ENCODE results near the gene WDFY2.

Gene WDFY2

DNA sequence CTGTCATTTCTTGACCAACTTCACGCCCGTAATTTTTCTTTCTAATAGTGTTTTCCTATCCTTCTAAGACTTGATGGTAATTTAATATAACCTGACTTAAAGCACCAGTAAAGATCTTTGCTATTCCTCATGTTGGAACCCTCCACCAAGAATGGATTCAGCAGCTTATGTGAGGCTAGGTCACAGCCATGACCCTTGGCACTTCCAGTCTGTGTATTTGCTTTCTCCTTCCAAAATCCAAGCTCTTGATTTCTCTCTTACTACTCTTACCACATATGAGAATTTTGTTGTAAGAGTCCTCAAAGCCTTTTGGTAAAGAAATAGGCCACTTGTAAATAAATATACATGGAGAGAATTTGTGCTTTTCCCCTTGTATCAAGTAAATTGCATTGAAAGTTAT lies 158.3 kb downstream of the WDFY2 start:
- no peak for DNase-seq

DNA sequence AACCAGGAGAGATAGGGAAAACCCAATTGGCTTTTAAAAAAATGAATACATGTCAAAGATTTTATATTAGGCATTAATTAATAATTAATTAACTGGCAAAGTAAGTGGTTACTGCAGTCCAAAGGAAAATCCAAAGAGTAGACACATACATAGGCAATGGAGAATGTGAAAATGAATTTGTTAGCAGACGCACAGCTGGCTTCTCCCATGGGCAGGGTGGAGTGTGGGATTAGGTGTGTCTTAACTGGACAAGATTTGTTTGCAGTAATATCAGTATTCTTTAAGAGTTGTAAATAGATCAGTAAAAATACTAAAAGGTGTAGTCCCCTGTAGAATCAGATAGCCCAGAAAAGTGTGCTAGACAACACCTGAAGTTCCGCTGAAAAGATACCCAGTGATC lies 161.0 kb downstream of the WDFY2 start:
- no peak for DNase-seq

GRCh38 chr13:51746802-51747201 lies 162.5 kb downstream of the WDFY2 start:
- DNase-seq = no peak

- DNase-seq = no peak
These were observed 163.5 kb downstream of the WDFY2 start for GRCh38 chr13:51747438-51748434.

GRCh38 chr13:51756651-51757050 lies 172.4 kb downstream of the WDFY2 start:
- DNase-seq = no peak

- no peak for DNase-seq
These were observed 174.4 kb downstream of the WDFY2 start for GRCh38 chr13:51758691-51759090.

- DNase-seq = peak; percentile 33
These were observed 175.0 kb downstream of the WDFY2 start for GRCh38 chr13:51759240-51759639.

- no peak for DNase-seq
These were observed 176.3 kb downstream of the WDFY2 start for GRCh38 chr13:51760592-51760991.

- peak; percentile 21 for DNase-seq
These were observed 177.5 kb downstream of the WDFY2 start for GRCh38 chr13:51761643-51762350.

- no peak for DNase-seq
These were observed 179.2 kb downstream of the WDFY2 start for GRCh38 chr13:51763486-51763885.

GRCh38 chr13:51764184-51765141 lies 180.2 kb downstream of the WDFY2 start:
- DNase-seq = peak; percentile 39

DNA sequence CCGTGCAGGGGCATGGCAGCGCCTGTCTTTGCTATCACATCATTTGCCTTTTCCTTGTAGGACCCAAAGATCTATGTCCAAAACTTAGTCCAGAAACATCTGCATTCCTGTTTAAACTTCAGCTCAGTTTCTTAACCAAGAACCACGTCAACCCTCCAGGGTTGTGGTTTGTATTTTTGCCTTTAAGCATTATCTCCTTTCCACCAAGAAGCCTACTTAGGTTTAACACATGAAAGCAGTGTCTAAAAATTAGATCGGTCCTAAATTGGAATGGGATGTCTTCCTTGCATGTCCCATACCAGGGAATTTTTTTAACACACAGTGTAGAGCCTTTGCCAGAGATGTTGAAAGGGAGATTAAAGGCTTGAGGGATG lies 180.9 kb downstream of the WDFY2 start:
- DNase-seq = no peak

DNA sequence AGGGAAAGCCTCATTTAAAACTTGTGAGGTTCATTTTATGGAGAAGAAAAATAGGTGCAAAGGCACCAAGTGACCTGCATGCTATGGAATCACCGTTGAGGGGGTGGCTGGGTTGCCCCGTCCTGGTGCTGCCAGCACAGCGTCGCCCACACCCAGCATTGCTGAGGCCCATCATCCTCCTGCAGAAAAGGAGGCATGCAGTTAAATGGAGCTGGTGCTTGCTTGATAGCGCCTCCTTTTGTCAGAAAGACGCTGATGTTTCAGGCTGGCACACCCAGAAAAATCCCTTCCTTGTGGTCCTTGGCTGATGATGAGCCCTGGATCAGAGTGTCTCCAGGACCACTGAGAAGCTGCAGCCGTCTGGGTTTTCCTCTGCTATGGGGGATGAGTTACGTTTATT lies 182.8 kb downstream of the WDFY2 start:
- no peak for DNase-seq

DNA sequence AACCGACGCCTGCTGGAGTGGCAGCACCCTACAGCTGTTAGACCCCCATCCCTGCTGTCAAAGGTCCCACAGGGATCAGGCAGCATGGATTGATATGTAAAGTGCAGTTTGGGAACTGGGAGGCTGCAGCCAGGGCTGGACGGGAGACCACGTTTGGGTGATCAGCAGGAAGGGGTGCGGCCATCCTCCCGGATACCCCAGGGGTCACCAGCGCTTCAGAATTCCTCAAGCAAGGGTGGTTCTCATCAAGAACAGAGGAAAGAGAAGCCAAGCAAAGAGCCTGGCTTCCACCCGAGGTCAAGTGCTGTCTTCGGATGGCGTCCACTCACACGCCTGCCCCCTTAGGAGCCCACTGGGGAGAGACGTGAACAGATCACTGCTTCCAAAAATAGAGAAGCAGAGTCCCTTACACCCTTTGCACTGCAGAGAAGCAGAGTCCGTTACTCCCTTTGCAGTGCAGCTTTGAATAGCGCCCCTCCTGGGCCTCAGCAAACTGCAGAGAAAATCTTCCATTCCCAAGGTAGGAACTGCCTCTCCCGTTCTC lies 184.2 kb downstream of the WDFY2 start:
- DNase-seq = no peak

GRCh38 chr13:51768976-51769375 lies 184.7 kb downstream of the WDFY2 start:
- DNase-seq = no peak

- DNase-seq = no peak
These were observed 185.3 kb downstream of the WDFY2 start for GRCh38 chr13:51769455-51770127.

- no peak for DNase-seq
These were observed 185.9 kb downstream of the WDFY2 start for GRCh38 chr13:51770160-51770559.

DNA sequence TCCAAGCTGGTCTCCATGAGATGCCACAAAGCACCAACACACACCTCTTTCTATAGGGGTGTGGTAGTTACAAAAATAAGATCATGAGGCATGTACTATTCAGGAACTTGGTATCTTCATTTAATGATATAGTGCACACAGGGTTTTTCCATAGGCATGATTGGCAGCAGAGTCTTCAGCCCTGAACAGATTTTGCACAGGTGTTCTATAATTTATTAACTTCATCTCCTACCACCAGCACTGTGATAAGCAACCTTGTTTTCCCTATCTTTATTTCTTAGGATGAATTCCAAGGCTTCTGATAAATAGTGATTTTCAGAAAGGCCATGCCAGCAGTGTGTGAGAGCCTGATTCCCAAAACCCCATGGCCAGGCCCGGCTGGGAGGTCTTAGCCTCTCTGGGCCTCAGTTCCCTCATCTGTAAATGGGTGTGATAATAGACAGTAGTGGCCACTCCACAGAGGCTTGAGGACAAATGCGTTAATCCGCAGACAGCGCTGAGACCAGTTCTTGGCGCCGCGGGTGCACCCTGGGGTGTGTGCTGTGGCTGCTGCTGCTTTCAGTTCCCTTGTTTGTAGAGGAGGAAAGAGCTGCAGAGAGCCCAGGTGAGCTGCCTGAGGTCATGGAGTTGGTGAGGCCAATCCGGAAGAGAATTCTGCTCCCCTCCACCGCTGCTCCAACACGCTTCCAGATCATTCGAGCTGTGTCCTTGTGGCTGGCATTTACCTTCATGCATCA lies 186.6 kb downstream of the WDFY2 start:
- DNase-seq = no peak

GRCh38 chr13:51771418-51772104 lies 187.3 kb downstream of the WDFY2 start:
- no peak for DNase-seq

DNA sequence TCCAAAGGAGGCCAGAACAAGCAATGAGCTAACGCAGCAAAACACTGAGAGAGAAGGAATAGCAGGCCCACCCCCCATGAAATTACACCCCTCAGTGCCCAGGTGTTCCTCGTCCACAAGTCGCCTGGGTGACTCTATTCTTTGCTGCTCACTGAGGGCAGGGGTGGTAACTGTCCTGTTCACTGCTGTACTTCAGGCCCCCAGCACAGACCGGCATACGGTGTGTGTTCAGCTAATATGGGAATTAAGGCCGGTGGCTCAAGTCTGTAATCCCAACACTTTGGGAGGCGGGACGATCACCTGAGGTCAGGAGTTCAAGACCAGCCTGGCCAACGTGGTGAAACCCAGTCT lies 187.8 kb downstream of the WDFY2 start:
- DNase-seq = no peak

GRCh38 chr13:51772781-51773180 lies 188.5 kb downstream of the WDFY2 start:
- no peak for DNase-seq

Data from fibroblast of skin of right biceps (primary cell).